GM19438 (cell line): ENCODE results near the gene CTSF.
"Not testable (repeated sequence)": the region's sequence is repeated elsewhere in the genome, so short reads cannot be mapped to it uniquely, and the experiment has no call there.

Source experiments
- ATAC-seq: cut with Tn5 transposase; IDR thresholded peaks from one replicate; pipeline ENCODE4 v1.9.1; 2021; ENCODE audit warnings: low read depth; ENCODE audit not compliant: unreplicated experiment

Gene CTSF

DNA sequence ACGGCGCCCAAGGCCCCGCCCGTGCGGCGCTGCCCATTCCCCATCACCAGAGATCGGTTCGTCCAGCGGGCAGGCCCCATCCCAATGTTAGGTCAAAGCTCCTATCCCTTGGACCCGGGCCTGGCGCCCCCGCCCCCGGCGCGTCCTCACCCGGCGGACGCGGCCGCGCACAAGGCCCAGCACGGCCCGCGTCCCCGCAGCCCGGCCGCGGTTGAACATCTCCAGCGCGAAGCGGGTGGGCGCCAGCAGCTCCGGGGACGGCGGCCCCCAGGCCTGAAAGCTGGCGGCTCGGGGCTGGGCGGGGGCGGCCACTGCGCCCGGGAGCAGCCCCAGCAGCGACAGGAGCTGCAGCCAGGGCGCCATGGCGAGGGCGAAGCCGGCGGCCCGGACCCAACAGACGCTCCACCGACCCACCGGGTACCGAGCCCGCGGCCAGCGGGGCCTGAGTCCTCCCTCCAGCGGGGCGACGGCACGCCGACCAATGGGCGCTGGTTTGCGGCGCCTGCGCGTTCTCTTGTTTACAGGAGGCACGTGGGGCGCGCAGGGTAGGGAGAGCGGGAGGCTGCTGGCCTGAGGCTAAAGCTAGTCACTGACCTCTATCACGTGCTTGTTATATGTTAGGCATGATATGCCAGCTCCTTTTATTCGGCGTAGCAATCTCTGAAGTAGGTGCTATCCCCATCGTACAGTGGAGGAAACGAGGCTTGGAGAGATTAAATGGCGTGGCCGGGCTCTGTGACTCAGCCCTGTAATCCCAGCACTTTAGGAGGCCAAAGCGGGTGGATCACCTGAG, at the start of gene CTSF:
TSS of gene CTSF (minus strand) at position 483 of the 793 bp plus-strand sequence. CDS start at position 363, 120 bp downstream.
- no peak for ATAC-seq

DNA sequence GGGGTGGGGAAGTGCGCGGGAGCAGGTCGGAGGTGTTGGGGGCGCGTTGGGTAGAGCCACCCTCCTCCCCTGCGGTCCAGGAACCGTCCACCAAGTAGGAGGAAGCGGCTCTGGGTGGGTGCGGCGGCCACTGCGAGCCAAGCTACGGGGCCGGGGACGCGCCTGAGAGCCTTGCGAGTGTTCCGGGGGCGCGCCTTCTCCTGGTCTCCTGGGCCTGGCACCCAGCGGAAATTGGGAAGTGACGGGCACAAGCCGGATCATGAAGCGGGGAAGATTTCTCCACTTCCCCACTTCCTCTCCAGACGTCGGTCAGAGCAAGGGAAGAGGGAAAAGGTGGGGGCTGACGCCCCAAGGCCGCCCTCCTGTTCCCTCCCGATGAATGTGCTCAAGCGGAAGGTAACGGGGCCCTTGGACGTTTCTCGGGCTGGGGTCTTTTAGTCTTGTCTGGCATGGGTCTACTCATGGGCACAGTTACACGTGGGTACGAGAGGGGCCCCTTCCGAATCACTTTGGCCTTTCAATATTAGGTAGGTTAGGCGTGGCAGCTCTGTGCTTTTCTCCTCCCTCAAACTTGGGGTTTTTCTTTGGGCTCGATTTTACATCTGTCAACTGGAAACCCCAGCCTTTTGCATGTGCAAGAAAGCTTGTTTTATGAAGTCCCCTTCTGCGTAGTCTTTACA, 48.9 kb upstream of the CTSF start:
- ATAC-seq: no peak

DNA sequence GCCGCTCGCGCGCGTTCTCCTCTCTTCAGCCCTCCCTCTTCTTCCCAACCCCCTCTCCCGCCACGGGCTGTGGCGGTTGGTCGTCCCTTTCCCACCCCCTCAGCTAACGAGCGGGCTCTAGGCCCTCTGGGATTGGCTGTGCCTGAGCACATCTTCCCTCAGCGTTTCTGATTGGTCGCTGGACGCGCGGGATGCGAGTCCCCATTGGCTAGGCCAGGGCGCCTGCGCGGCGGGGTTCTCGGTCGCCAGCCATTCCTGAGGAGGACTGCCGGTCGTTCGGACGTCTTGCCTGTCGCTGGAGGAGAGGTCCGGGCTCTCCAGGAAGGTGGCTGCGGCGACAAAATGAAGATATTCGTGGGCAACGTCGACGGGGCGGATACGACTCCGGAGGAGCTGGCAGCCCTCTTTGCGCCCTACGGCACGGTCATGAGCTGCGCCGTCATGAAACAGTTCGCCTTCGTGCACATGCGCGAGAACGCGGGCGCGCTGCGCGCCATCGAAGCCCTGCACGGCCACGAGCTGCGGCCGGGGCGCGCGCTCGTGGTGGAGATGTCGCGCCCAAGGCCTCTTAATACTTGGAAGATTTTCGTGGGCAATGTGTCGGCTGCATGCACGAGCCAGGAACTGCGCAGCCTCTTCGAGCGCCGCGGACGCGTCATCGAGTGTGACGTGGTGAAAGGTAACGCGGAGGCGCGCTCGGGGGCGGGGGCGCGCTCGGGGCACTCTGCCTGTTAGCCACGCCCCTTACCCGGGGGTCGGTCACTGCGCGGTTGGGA, 48.2 kb upstream of the CTSF start, which contains the start of gene RBM14:
TSS of gene RBM14 (plus strand) at position 252 of the 776 bp plus-strand sequence. CDS start at position 343, 91 bp downstream.
- peak; percentile 82 for ATAC-seq

DNA sequence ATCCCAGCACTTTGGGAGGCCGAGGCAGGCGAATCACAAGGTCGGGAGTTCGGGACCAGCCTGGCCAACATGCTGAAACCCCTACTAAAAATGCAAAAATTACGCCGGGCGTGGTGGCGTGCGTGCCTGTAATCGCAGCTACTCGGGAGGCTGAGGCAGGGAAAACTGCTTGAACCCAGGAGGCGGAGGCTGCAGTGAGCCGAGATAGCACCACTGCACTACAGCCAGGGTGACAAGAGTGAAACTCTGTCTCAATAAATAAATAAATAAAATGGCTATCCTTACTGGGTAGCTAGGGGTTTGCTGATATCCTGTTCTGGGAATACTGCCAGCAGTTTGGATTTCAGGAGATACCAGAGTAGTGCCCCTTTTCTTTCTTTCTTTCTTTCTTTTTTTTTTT, 45.7 kb upstream of the CTSF start:
- ATAC-seq: no peak

DNA sequence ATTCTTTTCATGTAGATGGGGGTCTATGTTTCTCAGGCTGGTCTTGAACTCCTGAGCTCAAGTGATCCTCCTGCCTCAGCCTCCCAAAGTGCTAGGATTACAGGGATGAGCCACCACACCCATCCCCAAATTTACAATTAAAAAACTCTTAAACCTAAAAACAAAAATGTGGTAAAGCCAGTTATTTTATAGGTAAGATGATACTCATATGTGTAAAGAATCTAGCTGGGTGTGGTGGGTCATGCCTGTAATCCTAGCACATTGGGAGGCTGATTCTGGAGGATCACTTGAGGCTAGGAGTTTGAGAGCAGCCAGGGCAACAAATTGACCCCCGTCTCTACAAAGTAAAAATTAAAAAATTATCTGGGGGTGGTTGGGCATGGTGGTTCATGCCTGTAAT, 44.1 kb upstream of the CTSF start:
- ATAC-seq: no peak

DNA sequence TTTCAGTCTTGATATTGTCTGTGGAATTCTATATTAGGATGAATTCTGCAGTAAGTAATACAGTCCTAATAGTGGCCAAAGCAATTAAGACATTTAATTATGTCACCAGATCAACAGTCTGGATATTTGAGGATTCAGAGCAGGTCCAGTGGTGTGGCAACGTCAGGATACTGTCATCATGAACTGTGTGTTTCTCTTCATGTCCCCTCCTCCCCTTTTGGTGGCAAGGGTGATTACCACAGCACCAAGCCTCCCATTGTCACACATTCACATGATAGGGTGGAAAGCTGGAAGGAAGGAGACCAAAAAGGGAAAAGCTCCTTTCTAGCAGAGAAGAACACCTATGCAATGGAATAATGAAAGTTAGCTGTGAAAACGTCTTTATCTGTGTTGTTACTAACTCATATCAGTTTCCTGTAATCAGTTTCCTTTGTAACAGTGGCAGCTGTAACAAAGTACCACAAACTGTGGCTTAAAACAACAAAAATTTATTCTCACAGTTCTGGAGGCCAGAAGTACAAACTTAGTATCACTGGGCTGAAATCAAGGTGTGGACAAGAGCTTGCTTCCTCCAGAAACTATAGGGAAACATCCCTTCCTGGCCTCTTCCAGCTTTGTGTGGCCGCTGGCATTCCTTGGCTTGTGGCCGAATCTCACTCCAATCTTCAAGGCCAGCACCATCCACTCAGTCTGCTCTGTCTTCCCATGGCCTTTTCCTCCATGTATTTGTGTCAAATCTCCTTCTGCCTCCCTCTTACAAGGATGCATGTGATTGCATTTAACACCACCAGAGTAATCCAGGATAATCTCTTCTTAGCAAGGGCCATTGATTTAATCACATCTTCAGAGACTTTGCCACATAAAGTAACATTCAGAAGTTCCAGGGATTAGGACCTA, 41.6 kb upstream of the CTSF start:
- no peak for ATAC-seq

DNA sequence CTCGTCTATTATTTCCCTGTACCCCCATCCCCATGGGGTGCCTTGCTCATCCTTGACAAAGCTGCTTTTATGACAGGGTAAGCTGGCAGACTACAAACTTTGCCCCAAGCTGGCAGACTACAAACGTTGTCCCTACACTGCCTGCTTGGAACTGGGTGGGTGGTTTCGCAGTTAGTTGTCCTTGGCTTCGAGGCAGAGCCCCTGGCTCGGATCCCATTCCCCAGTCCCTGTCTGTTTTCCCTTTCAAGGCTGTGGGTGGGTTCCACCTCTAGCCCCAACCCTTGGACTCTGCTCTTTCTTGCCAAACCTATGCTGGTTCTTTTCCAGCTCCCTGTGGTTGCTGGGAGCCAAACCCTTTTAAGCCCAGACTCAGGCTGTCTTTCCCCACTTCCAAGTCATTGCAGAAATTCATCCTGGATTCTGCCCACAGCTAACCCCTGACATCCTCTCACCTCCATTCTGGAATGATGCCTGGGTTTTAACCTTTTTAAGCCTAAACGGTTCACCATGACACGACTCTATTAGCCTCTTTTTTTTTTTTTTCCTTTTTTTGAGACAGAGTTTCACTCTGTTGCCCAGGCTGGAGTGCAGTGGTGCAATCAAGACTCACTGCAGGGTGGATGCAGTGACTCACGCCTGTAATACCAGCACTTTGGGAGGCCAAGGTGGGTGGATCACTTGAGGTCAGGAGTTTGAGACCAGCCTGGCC, 38.9 kb upstream of the CTSF start:
- no peak for ATAC-seq

DNA sequence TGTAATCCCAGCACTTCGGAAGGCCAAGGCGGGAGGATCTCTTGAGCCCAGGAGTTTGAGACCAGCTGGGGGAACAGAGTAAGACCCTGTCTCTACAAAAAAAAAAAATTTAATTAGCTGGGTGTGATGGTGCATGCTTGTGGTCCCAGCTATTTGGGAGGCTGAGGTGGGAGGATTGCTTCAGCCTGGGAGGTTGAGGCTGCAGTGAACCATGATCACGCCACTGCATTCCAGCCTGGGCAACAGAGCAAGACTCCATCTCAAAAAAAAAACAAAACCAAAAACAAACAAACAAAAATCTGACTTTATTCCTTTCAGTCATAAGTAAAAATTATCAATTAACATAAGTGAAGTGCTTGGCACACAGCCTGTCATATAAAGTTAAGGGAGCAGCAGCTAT, 38.2 kb upstream of the CTSF start:
- ATAC-seq: not testable (repeated sequence)

DNA sequence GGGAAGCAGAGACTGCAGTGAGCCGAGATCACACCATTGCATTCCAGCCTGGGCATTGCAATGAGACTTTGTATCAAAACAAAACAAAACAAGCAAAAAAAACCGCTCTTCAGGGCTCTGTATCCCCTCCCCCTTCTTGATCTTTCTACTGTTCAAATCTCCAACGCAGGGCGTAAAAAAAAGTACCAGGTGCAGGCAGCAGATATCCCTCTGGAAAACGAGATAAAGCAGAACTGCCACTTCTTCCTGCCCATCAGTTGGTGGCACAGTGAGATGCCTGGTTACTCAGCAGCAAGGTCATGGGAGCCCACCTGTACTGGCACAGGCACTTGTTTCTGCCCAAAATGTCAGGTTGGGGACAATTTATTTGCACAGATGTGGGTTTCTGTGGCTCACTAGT, 35.7 kb upstream of the CTSF start:
- ATAC-seq: no peak

DNA sequence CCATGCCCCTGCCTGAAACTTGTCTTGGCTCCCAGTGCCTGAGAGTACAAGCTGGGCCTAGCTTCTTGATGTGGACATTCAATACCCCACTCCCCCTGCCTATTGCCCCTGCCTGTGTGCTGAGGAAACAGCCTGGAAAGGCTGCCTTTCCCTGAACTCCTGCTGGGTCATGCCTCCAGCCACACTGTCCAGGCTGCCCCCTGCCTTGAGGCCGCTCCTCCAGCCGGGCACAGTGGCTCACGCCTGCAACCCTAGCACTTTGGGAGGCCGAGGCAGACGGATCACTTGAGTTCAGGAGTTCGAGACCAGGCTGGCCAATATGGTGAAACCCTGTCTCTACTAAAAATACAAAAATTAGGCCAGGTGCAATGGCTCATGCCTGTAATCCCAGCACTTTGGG, 34.7 kb upstream of the CTSF start:
- no peak for ATAC-seq

DNA sequence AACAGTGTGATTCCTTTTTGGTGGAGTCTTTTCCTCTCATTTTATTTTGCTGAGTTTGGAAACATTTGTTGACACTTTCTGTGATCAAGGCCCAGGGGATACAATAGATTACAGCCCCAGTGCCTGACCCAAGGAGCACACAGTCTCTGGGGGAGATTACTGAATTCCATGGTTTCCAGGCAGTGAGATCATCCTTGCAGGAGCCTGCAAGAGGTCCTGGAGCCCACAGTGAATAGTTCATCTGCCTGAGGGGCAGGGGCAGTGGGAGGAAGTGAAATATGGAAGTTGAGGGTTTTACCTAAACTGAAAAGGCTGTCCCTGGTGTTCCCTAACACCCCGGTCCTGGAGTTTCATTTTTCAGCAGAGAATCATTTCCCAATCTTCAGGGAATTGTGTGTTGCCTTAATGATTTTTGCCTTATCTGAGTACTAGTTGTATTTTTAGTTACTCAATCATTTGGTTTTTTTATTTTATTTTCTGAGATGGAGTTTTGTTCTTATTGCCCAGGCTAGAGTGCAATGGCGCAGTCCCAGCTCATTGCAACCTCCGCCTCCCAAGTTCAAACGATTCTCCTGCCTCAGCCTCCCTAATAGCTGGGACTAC, 32.3 kb upstream of the CTSF start:
- ATAC-seq: no peak

DNA sequence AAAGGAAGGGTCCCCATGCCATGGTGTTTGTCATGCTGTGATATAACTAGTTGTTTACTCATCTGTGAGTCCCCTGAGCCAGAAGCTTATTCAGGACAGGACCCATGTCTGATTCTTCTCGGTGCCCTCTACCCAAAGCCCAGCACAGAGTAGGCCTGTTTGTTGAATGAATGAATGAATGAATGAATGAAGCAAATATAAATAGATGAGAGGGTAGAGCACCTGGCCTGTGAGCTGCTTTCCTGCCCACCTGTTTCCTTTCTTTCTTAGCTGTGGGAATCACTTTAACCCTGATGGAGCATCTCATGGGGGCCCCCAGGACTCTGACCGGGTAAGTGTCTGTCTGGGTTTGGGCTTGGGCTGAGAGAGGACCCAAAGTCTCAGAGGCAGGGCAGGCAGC, 31.8 kb upstream of the CTSF start:
- ATAC-seq: no peak

DNA sequence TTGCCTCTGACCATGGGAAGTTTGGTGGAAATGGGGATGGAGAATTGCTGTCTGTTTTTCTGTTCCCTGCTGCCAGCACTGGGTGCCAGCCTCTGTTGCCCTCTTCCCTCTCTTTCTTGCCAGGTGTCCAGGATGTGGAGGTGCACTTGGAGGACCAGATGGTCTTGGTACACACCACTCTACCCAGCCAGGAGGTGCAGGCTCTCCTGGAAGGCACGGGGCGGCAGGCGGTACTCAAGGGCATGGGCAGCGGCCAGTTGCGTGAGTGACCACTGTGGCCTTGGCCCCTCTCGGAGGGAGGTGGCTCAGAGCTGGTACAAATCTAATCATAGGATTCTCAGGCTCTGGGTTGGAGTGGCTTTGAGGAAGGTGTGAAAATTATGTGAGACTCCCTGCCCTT, 30.6 kb upstream of the CTSF start:
- ATAC-seq: no peak

DNA sequence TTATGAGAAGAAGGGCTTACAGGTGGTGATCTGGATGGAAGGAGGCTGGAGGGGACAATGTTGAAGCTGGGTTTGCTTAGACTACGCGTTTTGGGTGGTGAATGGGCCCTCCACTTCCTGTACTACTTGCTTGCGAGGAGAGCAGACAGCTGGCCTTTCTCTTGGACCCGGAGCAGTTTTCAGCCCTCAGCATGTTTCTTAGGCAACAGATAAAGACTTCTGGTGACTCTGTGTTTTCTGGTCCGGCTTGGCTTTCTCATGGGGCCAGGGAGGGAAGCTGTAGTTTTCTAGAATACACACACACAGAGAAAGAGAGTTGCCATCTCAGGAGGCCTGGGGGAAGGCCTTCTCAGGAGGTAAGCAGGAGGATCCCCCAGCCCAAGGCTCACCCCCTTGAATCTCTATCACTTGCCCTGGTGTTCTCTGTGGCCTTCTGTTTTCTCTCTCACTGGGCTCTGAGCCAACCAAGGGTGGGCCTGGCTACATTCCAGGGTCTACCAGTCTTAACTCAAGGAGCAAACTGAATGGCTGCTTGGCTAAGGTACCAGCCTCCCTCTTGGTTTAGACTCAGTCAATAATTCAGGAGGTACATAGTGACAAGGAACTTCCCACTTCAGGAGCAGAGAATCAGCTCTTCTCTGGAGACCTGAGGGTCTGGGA, 27.0 kb upstream of the CTSF start:
- no peak for ATAC-seq

DNA sequence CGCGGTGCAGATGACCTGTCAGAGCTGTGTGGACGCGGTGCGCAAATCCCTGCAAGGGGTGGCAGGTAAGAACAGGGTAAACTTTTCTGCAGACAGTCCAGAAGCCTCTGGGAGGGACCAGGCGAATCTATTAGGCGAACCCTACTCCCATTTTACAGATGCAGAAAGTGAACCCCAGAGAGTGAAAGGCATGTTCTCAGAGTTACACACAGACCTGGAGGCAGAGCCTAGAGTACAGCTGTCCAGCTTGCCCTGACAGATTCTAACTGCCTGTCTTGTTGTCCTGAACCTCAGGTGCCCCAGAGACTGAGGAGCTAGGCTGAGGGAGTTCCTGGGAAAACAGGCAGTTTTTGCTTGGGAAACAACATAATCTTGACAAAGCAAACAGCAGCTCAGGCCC, 25.2 kb upstream of the CTSF start:
- no peak for ATAC-seq

DNA sequence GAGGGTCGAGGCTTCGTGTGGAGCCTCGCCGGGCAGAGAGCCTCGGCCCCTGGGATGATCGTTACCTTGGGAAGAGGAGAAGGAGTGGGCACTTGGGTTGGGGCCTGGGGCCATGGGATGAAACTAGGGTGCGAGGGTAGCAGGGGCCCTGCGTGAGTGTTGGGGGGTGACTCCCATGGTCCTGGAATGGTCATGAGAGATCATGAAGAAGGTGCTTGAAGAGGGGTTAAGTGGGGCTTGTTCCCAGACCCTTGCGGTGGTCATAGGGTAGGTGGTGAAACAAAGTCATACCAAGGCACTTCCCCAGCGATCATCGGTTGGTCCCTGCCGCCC, 24.9 kb upstream of the CTSF start:
- ATAC-seq: peak; percentile 19

DNA sequence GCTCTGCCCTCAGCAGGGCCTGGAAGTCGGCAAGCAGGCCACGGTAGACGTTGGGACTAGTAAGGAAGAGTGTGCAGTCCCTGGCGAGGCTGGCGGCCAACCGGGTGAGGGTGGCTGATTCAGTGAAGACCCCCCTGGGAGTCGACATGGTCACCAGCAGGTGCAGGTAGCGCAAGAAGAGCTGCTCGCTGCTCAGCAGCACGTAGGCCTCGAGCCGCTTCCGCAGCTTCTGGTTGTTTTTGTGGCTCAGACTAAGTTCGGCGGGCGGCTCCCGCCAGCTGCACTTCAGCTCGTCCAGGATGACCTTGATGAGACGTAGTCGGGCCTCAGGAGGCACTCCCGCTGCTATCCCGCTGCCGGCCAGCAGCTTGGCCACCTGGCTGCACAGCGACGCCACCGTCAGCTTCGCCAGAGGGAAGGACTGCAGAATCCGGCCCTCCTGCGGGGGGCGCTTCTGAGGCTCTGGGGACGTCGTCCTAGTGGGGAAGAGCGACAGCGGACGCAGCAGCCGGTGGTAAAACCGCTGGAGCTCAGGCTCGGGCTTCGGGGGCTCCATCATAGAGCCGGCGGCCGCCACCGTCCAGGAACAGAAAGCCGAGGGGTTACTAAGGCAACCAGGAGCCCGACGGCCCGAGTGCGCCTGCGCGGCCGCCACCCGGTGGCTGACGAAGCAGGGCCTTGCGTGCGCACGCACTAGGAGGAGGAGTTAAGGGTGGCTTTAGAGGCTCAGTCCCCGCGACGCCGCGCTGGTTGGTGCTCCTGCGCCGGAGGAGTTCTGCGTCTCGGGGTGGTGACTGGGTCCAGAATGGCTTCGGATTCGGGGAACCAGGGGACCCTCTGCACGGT, 24.3 kb upstream of the CTSF start, which contains the start of the genes CCDC87 and CCS:
TSS of gene CCDC87 (minus strand) at position 607 of the 846 bp plus-strand sequence. CDS start at position 559, 48 bp downstream.
TSS of gene CCS (plus strand) at position 729 of the 846 bp plus-strand sequence. CDS start at position 806, 77 bp downstream.
- peak; percentile 79 for ATAC-seq

DNA sequence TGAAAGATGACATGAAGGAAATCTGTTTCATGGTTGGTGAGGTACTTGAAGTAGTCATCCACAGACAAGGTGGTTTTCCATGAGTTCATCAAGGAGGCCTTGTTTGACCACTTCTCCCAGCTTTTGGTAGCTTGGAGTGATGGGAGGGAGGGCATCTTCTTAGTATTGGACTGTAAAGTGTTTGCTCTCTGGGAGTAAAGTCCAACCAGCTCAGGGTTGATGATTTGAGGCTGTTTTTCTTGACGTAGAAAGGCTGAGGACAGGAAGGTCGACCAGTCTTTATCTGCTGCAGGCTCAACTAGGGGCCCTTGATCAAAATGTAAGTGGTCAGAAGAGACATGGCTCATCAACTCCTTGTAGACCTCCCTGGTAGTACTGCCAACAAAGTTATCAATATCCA, 22.8 kb upstream of the CTSF start:
- ATAC-seq: no peak
